Ascending aorta (tissue), 2 donors: Measurements from ENCODE around the gene DNAJC18. TPM values are rescaled to one million over a fixed set of nuclear protein-coding genes. Genes with fewer than 3 reads are reported as not detected.

Source experiments
- DNase-seq, 2 donors: peaks; one replicate each; pipeline ENCODE4 v3.0.0-alpha.2; 2019; ENCODE audit warnings: low spot score in 2 of 2
- H3K27ac ChIP-seq, 2 donors: fragments of 200-600 bp; sonication (generic); one replicate each; pipeline ENCODE4 v1.5.1; 2016 to 2017; ENCODE audit warnings: mild to moderate bottlenecking in 1 of 2
- H3K27me3 ChIP-seq: fragments of 200-600 bp; sonication (generic); one replicate; pipeline ENCODE4 v1.5.1; 2017
- H3K36me3 ChIP-seq, 2 donors: fragments of 200-600 bp; sonication (generic); one replicate each; pipeline ENCODE4 v1.5.1; 2016
- H3K4me1 ChIP-seq, 2 donors: fragments of 200-600 bp; sonication (generic); one replicate each; pipeline ENCODE4 v1.5.1; 2016 to 2017; ENCODE audit warnings: mild to moderate bottlenecking in 1 of 2
- H3K4me3 ChIP-seq, 2 donors: fragments of 200-600 bp; sonication (generic); one replicate each; pipeline ENCODE4 v1.5.1; 2016 to 2017; ENCODE audit warnings: mild to moderate bottlenecking in 1 of 2
- H3K9me3 ChIP-seq, 2 donors: fragments of 200-600 bp; sonication (generic); one replicate each; pipeline ENCODE4 v1.5.1; 2016
- intact Hi-C: fragments of 100-400 bp; cut with DNase I; formaldehyde crosslinking; loops from one replicate; pipeline ENCODE4 v1.15.1; 2023
- total RNA-seq: library from RNA; depleted of rRNA; stranded (reverse); fragments of >200 nt; gene quantifications from one replicate; pipeline ENCODE4 v1.1.0, GENCODE V29; 2016
- TF ChIP-seq, protein P1 (sequence below), 3 experiments: fragments of 200-600 bp in 2 of 3; fragments of 450-650 bp in 1 of 3; sonication (generic) in 2 of 3; IDR thresholded peaks; one replicate each; pipeline ENCODE4 v1.5.1; 2016 to 2019; ENCODE audit warnings: antibody characterized with exemption in 3 of 3, mild to moderate bottlenecking in 1 of 3, moderate library complexity in 1 of 3

DNAJC18 gene
- total RNA-seq, 1 donor from 2014 or later: 8.4 TPM

DNA sequence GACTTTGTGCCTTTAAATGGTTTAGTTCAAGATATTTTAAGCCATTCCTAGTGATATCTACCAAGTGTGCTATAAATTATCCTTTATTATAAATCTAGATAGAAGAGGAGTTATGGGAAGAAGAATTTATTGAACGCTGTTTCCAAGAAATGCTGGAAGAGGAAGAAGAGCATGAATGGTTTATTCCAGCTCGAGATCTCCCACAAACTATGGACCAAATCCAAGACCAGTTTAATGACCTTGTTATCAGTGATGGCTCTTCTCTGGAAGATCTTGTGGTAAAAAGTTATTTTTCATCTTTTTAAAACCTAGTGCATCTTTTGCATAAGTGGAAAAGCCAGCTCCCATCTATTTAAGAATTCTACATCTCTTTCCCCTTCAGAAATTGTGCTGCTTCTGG, 74.9 kb downstream of the DNAJC18 start:
- H3K36me3 ChIP-seq: peaks cover 52 to 57% of the 10 kb centered on the region in 2 donors
- TF ChIP-seq, protein P1, sequence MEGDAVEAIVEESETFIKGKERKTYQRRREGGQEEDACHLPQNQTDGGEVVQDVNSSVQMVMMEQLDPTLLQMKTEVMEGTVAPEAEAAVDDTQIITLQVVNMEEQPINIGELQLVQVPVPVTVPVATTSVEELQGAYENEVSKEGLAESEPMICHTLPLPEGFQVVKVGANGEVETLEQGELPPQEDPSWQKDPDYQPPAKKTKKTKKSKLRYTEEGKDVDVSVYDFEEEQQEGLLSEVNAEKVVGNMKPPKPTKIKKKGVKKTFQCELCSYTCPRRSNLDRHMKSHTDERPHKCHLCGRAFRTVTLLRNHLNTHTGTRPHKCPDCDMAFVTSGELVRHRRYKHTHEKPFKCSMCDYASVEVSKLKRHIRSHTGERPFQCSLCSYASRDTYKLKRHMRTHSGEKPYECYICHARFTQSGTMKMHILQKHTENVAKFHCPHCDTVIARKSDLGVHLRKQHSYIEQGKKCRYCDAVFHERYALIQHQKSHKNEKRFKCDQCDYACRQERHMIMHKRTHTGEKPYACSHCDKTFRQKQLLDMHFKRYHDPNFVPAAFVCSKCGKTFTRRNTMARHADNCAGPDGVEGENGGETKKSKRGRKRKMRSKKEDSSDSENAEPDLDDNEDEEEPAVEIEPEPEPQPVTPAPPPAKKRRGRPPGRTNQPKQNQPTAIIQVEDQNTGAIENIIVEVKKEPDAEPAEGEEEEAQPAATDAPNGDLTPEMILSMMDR (IDR thresholded peaks at IDR 0.05): no peak

DNA sequence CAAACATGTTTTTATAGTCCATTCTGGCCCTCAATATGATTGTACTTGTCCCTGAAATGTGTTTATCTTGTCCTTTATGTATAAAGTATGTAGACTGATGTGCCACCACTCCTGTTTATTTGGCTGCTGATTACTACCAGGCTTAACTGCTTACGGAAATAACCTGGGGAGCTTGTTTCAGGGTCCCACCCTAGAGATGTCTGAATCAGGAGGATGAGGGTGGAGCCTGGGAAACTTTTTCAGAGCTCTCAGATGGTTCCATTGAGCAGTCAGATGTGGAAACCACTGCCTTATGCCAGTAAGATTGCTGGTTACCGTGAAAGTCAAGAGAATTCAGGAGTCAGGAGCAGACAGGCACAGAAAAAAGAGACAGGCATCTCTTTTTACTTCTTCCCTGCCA, 75.4 kb downstream of the DNAJC18 start:
- Histone ChIP-seq H3K27me3 (no peaks in the 10 kb centered on the region), H3K36me3 (peaks cover 52 to 54% of the 10 kb centered on the region in 2 donors)

More for the DNA sequence above, 74.9 kb downstream of the DNAJC18 start:
- no peaks in the 10 kb centered on the region for H3K9me3 ChIP-seq
- no peak overlapping the region for H3K27ac ChIP-seq
- no peak for DNase-seq
- no peak overlapping the region for H3K4me3 ChIP-seq
- H3K4me1 ChIP-seq: no peaks in the 10 kb centered on the region
- H3K27me3 ChIP-seq: no peaks in the 10 kb centered on the region
- intact Hi-C loops: no loop called here

DNA sequence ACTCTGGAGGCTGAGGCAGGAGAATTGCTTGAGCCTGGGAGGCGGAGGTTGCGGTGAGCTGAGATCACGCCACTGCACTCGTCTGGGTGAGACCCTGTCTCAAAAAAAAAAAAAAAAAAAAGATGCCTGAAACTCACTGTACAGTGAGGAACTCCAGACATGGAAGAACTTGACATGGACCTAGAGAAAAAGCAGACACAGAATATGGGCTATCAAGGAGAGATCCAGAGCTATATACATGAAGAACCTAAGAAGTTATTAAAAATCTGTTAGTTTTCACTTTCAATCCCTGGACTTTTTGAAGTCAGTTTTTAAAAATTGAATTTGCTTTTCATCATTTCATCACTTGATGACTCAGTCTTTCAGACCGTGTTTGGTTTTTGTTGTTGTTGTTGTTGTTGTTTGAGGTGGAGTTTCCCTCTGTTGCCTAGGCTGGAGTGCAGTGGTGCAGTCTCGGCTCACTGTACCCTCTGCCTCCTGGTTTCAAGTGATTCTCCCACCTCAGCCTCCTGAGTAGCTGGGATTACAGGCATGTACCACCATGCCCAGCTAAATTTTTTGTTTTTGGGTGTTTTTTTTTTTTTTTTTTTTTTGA, 77.4 kb downstream of the DNAJC18 start:
- TF ChIP-seq, protein P1 (IDR thresholded peaks at IDR 0.05): no peak
- Histone ChIP-seq H3K9me3 (no peaks in the 10 kb centered on the region), H3K36me3 (peaks cover 37 to 41% of the 10 kb centered on the region in 2 donors), H3K4me3 (no peak overlapping the region), H3K4me1 (no peaks in the 10 kb centered on the region), H3K27me3 (no peaks in the 10 kb centered on the region), H3K27ac (no peak overlapping the region)
- no peak for DNase-seq
- intact Hi-C loops: no loop called here

More for the DNA sequence above, 75.4 kb downstream of the DNAJC18 start:
- H3K4me1 ChIP-seq: no peaks in the 10 kb centered on the region
- no peaks in the 10 kb centered on the region for H3K9me3 ChIP-seq
- intact Hi-C loops: no loop called here
- H3K4me3 ChIP-seq: no peak overlapping the region
- TF ChIP-seq, protein P1 (IDR thresholded peaks at IDR 0.05): no peak
- DNase-seq: no peak
- H3K27ac ChIP-seq: no peak overlapping the region

DNA sequence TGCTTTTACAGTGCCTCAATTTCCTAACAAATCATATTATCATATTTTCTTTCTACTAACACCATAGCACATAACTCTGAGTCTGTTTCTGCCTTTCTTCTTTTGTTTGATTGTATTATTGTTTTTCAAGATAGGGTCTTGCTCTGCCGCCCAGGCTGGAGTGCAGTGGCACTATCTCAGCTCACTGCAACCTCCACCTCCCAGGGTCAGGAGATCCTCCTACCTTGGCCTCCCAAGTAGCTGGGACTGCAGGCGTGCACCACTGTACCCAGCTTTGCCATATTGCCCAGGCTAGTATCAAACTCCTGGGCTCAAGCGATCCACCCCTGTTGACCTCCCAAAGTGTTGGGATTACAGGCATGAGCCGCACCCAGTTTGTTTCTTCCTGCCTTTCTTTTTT, 78.9 kb downstream of the DNAJC18 start:
- DNase-seq: no peak
- intact Hi-C loops: no loop called here
- no peaks in the 10 kb centered on the region for H3K4me1 ChIP-seq

More for the DNA sequence above, 78.9 kb downstream of the DNAJC18 start:
- Histone ChIP-seq H3K27me3 (no peaks in the 10 kb centered on the region), H3K27ac (no peak overlapping the region), H3K9me3 (no peaks in the 10 kb centered on the region), H3K4me3 (no peak overlapping the region), H3K36me3 (peaks cover 21 to 26% of the 10 kb centered on the region in 2 donors)
- TF ChIP-seq, protein P1 (IDR thresholded peaks at IDR 0.05): no peak

Other genes with a start within 250 kb of the DNAJC18 start
- gene SIL1, start 241.2 kb downstream of the DNAJC18 start, total RNA-seq: 53.4 TPM
- gene MATR3, start 145.8 kb downstream of the DNAJC18 start, total RNA-seq: 58.8 TPM
- 27.6 TPM for gene PAIP2, start 97.7 kb downstream of the DNAJC18 start, total RNA-seq
- gene SLC23A1, start 56.2 kb downstream of the DNAJC18 start, total RNA-seq: not detected
- 8.0 TPM for gene MZB1, start 49.6 kb downstream of the DNAJC18 start, total RNA-seq
- gene PROB1, start 44.4 kb downstream of the DNAJC18 start, total RNA-seq: 4.3 TPM
- not detected for gene SPATA24, start 35.4 kb downstream of the DNAJC18 start, total RNA-seq
- gene ECSCR, start 23.2 kb upstream of the DNAJC18 start, total RNA-seq: 51.6 TPM
- gene SMIM33, start 31.5 kb upstream of the DNAJC18 start, total RNA-seq: not detected
- gene STING1, start 43.2 kb upstream of the DNAJC18 start, total RNA-seq: 179 TPM
- 65.9 TPM for gene UBE2D2, start 121.8 kb upstream of the DNAJC18 start, total RNA-seq
- gene CXXC5, start 208.8 kb upstream of the DNAJC18 start, total RNA-seq: 41.9 TPM